ENCODE data around the gene LPP.

GRCh38 chr3:188254520-188255070 is 100.6 kb downstream of the LPP start:
- no peak for TF ChIP-seq POLR2A (IDR thresholded peaks at IDR 0.05)
- no peak for TF ChIP-seq CTCF (IDR thresholded peaks at IDR 0.05)
- TF ChIP-seq EP300 (IDR thresholded peaks at IDR 0.05) = no peak

Data from ovary (tissue), 3 donors.